CD4-positive, alpha-beta T cell treated with Interleukin-6 at 100 ng/mL for 8 hours (primary cell): ENCODE results near the gene LDLRAD4.

ENCODE experiments used
- DNase-seq: peaks from one replicate; pipeline ENCODE4 v3.0.0-alpha.2; 2020; ENCODE audit warnings: mixed read lengths, low spot score

LDLRAD4 gene

GRCh38 chr18:13573750-13574149, 355.2 kb downstream of the LDLRAD4 start:
- DNase-seq = no peak

GRCh38 chr18:13574355-13574754, 355.8 kb downstream of the LDLRAD4 start:
- no peak for DNase-seq

DNA sequence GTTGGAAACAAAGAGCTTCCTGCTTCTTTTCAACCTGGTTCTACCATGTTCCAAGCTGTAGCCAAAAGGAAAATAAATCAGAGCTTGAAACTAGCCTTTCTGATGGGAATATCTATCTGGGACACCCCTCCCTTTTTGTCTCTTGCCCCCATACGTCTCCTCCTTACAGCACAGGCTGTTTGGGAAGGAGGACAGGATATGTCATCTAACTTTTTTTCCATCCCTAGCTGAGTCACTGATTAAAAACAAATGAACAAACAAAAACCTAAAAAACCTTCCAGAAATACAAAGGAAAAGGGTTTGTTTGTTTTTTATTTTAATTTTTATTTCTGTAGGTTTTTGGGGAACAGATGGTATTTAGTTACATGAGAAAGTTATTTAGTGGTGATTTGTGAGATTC, 356.2 kb downstream of the LDLRAD4 start:
- no peak for DNase-seq

DNA sequence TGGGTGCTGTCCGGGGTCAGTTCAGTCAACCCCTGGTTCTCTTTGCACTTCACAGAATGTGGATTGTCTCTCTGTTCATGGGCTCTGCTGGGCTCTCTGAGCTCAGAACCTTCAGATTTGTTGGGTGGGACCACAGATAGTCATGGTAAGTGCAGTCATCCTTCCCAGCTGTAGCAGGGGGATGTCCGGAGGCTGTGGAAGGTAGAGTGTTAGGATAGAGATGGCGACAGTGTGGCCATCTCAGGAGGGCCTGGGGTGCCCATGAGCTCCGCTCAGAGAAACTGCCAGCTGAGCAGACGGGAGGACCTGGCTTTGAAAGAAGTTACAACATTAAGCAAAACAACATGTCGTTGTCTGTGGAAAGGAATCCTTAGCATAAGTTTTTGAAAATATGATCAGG, 358.0 kb downstream of the LDLRAD4 start:
- no peak for DNase-seq

GRCh38 chr18:13577091-13577697, 358.6 kb downstream of the LDLRAD4 start:
- no peak for DNase-seq

DNA sequence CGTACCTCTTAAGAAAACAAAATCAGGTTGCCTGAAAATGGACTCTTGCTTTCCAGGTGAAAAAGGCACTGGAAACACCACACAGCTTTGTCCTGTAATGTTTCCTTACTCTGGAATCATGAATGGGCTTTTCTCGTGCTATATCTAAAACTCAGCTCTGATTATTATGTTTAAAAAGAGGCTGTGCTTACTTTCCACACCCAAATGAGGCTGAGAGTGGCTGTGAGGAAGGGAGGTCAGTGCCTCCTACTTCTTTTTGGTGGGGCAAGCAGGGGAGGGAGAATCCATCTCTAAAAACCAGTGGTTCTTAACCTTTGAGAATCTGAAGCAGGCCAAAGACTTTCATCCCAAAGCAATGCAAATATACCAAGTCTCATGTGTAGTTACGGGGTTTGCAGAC, 359.2 kb downstream of the LDLRAD4 start:
- no peak for DNase-seq

GRCh38 chr18:13578400-13578799, 359.8 kb downstream of the LDLRAD4 start:
- no peak for DNase-seq

- DNase-seq = no peak
Observed at GRCh38 chr18:13579874-13580273, 361.3 kb downstream of the LDLRAD4 start.

DNA sequence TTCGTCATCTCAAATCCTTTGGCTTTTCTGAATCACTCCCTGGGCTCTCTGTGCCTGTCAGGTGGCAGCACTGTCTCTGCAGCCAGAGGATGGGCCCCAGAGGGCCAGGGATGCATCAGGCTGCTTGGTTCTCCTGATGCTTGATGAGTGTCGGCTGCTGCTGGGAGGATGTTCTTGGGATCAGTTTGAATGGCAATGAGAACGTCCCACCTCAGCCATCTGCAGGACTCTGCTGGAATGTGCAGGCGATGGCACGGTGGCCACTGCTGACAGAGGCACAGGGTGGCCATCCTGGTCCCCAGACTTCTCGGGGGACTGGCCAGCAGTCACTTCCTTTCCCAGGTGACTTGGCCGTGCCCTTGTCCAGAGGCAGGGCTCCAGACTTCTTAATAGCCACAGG, 361.8 kb downstream of the LDLRAD4 start:
- DNase-seq = no peak

DNA sequence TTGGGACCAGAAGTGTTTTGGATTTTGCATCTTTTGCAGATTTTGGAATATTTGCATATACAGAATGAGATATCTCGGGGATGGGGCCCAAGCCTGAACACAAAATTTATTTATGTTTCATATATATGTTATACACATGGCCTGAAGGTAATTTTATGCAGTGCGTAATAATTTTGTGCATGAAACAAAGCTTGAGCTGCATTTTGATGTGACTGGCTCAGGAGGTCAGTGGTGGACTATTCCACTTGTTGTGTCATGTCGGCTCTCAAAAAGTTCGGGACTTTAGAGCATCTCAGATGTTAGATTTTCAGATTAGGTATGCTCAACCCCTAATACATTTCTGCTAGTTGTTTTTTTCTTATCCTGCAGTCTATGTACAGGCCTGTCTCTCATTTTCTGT, 362.4 kb downstream of the LDLRAD4 start:
- no peak for DNase-seq

GRCh38 chr18:13581496-13582177, 363.1 kb downstream of the LDLRAD4 start:
- no peak for DNase-seq

- no peak for DNase-seq
Observed at GRCh38 chr18:13582178-13582670, 363.7 kb downstream of the LDLRAD4 start.

DNA sequence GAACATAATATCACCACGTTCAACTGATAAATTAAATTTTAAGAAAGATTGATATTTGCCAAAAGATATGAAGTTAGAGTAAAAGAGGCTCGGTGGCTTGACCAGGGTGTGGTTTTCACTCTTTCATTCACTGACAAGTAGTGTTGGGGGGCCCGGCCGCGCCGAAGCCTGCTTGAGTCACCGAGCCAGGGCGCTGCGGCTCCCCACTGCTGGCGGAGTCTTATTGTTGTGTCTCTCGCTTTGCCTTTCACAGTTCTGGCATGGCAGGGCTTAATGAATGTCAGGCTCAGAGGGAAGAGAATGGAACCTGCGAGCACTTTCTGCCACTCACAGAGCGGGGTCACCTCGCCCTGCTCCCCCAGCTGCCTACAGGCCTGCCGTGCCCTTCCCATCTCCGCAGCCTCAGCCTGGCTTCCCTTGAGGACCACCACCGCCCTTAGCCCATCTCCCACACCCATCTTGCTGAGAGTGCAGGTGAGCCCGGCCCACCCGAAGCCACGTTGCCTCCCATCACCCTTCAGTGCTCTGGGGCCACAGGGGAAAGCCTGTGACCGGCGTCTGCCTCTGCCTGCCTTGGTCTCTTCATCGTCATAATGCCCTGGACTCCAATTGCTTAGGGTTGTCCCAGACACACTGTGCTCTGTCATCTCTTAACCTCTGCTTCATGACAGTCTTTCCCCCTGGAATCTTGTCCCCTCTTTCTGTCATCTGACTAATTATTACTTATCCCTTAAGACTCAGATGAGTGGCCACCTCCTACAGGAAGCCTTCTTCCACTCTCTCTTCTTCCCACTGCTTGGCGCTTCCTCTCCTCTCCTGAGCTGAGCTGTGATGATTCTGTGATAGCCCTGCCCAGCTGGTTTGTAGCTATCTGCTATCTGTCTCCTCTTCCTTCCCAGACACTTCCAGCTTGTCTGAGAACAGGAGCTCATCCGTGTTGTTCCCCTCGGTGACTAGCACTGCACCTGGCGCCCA, 365.3 kb downstream of the LDLRAD4 start:
- no peak for DNase-seq

GRCh38 chr18:13584825-13585224, 366.3 kb downstream of the LDLRAD4 start:
- no peak for DNase-seq

- no peak for DNase-seq
Observed at GRCh38 chr18:13585379-13586153, 367.0 kb downstream of the LDLRAD4 start.

DNA sequence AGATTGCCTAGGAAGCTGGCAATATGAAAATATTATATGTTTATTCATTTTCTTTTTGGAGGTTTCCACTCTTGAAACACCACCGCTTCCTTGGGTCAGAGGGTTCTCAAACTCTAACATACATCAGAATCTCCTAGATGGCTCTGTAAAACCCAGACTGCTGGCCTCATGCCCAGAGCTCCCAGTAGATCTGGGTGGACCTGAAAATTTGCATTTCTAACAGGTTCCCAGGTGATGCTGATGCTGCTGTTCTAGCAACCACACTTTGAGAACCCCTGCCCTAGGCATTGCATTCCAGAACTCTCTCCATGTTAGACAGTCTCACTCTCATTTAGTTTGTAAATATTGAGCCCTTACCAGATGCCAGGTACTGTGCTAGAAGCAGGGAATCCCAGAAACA, 368.4 kb downstream of the LDLRAD4 start:
- no peak for DNase-seq

DNA sequence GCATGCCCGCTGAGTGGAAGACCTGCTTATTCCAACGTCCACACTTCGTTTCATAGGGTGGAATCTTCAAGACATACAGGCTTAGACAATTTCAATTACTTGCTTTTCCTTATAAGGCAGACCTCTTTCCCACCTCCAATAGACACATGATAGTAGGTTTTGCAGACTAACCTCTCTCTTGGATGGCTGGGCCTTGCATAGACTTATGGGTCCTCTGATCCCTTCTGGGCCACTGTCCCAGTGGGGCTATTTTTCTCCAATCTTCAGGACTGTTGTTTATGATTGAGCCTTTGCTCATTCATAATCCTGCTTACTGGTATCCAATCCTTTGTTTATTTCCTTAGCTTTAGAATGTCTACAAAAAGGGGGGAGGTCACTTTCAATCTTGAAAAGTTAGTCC, 368.9 kb downstream of the LDLRAD4 start:
- DNase-seq = no peak

DNA sequence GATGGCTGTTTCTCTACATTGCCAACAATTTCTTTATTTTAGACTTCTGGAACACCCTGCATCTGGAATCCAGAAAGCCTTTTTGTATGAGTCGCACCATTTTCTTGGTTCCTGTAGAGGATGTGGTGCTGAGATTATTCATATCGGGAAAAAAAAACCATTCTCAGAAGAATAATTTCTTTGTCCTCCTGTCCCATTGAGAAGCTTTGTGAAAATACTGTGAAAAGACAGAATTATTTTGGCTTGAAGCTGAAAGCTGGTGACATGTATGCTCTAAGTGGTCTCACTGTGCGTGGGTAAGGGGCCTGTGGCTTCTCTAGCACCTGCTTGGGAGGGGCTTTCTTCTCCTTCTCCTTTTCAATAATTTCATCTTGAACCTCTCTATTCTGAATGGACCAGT, 369.4 kb downstream of the LDLRAD4 start:
- no peak for DNase-seq

GRCh38 chr18:13589316-13589715, 370.8 kb downstream of the LDLRAD4 start:
- DNase-seq = no peak

DNA sequence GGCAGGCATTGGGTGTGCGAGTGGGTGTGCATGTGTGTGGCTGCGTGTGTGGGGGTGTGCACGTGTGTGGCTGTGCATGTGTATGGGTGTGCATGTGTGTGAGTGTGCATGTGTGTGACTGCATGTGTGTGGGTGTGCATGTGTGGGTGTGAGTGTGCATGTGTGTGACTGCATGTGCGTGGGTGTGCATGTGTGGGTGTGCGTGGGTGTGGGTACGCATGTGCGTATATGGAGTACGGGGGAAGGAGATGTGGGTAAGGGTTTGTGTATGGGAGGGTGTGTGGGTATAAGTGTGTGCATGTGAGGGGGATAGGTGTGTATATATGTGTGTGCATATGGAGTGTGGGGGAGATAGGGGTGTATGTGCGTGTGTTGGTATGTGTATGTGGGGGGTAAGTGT, 371.4 kb downstream of the LDLRAD4 start:
- no peak for DNase-seq

DNA sequence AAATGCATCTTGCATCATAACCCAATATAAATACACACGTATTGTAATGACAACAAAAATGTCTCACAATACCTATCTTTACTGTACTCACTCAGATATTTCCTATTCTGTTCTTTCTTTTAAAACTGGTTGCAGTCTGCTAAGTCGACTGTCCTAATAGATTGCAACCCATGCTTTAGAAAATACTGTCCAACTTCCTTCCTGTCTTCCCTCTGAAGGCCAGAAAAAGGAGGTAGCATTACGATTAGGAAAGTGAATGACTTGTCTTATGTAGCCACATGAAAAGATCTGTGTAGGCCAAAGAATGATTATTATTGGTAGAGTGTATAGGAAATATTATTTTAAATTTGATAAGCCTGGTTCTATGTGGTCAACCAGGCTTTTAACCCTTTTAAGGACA, 373.7 kb downstream of the LDLRAD4 start:
- DNase-seq = no peak

DNA sequence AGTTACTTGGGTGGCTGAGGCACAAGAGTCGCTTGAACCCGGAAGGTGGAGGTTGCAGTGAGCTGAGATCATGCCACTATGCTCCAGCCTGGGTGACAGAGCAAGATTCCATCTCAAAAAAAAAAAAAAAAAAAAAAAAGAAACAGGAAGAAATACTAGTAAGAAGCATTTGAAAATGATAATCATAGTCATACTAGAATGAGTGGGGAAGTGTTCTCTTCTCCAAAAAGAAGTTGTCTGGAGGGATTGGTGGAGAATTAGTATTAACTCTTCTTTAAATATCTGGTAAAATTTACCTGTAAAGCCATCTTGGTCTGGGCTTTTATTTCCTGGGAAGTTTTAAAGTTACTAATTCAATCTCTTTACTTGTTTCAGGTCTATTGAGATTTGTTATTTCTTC, 376.0 kb downstream of the LDLRAD4 start:
- no peak for DNase-seq
